ENCODE results near the gene PRDM9.
"Not testable (repeated sequence)": the region's sequence is repeated elsewhere in the genome, so short reads cannot be mapped to it uniquely, and the experiment has no call there.

GRCh38 chr5:23510434-23510833, 3.0 kb downstream of the PRDM9 start:
- not testable (repeated sequence) for TF ChIP-seq CTCF, POLR2A (IDR thresholded peaks at IDR 0.05)

Measured in esophagus squamous epithelium (tissue), 4 donors.